Posterior vena cava (tissue), 2 donors: ENCODE measurements around the gene EXOG. TPM values are rescaled to one million over a fixed set of nuclear protein-coding genes. Genes with fewer than 3 reads are reported as not detected.

Source experiments
- DNase-seq: peaks from one replicate; pipeline ENCODE4 v3.0.0-alpha.2; 2020; ENCODE audit warnings: low spot score
- intact Hi-C, 2 donors: fragments of 100-400 bp; cut with DNase I; formaldehyde crosslinking; loops; one replicate each; pipeline versions ENCODE4 v1.14.1 to v1.14.2; 2022 to 2023
- long read RNA-seq, 2 donors: library from polyadenylated mRNA; unstranded; transcript quantifications; one replicate each; pipeline ENCODE4 v2.0.0, GENCODE V29; 2020 to 2021
- total RNA-seq, 2 donors: library from RNA; stranded (reverse); fragmentation: NEBNext Ultra II Directional; extraction: Animal tissue kit (Norgen Biotek cat#: 25700); gene quantifications; one replicate each; pipeline ENCODE4 v1.2.1, GENCODE V29; 2021
- donor health status: DM: yes; HTN: yes; CAD: no.
- donor health status: DM: yes; HTN: yes; CAD: no.

Gene EXOG, protein sequence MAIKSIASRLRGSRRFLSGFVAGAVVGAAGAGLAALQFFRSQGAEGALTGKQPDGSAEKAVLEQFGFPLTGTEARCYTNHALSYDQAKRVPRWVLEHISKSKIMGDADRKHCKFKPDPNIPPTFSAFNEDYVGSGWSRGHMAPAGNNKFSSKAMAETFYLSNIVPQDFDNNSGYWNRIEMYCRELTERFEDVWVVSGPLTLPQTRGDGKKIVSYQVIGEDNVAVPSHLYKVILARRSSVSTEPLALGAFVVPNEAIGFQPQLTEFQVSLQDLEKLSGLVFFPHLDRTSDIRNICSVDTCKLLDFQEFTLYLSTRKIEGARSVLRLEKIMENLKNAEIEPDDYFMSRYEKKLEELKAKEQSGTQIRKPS
- 10 to 100 TPM; 12.3 to 14.7 TPM for total RNA-seq
- long read RNA-seq, donor 1, partial matches to known transcripts: 0 of 4 reads
- long read RNA-seq, donor 1, other reads (novel, unspliced or antisense): 4 of 4 reads
- long read RNA-seq, donor 2, partial matches to known transcripts: 1 of 6 reads
- long read RNA-seq, donor 2, other reads (novel, unspliced or antisense): 4 of 6 reads

DNA sequence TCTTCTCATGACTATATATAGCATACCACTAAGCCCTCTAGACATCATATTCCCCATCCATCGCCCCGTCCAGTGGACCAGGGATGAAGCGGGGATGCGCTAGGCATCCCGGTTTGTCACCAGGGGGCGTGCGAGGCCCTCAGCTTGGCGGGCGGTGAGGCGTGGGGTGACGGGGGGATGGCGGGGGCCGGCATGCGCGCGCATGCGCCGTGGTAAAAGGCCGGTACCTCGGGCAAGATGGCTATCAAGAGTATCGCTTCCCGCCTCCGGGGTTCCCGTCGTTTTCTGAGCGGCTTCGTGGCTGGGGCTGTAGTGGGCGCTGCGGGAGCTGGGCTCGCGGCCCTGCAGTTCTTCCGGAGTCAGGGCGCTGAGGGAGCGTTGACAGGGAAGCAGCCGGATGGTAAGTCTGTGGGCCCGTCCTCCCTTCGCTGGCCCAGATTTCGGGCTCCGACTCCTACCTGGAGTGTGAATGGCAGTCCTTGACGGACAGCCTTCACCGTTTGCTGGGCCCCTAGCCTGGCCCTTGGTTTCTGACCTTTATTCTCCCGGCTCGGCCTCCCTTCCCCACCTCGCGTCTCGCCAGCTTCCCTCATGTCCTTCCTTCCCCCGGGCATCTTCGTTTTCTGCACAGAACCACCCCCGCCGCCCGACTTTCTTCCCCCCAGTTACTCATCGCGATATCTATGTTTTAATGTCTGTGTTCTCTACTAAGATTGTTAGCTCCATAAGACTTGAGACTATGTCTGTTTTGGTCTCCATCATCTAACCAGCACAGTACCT is at the start of gene EXOG:
EXOG (plus strand) TSS at position 210 of the 780 bp plus-strand sequence; CDS start at position 238, 28 bp downstream.
- intact Hi-C loops: no loop called here
- peak; percentile 99 for DNase-seq

DNA sequence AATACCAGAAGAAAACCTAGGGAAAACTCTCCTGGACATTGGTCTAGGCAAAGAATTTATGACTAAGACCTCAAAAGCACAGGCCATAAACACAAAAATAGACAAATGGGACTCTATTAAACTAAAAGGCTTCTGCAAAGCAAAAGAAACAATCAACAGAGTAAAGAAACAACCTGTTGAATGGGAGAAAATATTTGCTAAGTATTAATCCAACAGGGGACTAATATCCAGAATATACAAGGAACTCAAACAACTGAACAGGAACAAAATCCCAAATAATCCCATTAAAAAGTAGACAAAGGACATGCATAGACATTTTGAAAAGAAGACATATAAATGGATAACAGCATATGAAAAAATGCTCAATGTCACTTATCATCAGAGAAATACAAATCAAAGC is 49.3 kb upstream of the EXOG start:
- no peak for DNase-seq
- intact Hi-C loops: loop anchor here in 1 of 2 donors (2.0 kb wide), 1 partner anchor 16 kb away; no protein-coding TSS in a partner anchor

DNA sequence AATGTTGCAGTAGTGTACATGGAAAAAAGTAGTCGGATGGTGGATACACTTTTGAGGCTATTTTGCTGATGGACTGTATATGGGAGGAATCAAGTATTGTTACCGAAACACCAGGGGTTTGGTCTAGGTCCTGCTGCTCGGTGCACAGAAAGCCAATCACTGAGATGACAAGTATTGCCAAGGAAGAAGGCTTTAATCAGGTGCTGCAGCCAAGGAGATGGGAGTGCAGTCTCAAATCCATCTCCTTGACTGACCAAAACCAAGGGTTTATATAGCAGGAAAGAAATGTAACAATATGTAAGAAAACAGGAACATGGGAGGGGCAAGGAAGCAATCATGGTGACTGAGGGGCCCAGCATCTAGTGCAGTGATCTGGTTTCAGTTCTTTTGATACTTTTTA is 45.3 kb upstream of the EXOG start:
- intact Hi-C loops: no loop called here
- no peak for DNase-seq

DNA sequence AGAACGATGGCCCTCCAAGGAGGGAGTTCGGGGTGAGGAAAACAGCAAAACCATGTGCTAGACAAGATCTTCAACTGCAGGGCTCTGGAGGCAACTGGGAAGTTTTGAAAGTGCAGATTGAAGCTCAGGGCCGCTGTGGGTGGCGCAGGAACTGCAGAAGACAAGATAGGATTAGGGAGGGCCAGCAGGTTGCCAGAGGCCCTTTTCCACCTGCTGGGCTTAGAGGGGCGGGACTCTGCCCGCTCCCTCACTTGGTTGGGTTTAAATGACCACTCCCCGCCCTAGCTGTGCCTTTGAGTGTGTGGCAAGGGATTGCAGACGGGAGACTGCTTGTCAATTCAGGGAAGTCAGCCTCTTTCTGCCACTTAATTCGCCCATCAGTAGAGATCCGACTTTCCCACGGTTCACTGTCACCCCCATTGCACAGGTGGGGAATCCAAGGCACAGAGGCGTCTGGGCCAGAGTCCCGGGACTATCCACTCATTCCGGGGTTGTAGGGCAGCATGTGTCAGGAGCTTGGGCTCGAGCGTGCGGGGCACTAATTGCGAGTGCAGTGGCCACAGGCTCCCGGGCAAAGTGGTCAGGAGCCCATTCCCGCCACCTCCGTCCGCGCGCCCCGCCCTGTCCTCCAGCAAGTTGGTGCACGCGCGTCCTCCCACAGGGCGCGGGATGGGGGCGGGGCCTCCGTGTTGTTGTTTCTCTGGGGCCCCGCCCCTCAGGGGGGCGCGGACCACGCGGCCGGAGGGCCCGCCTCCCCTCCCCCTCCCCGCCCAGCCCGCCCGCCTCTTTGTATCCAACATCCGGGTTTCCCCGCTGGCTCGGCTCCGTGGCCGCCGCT is 42.8 kb upstream of the EXOG start, which contains the start of gene ACVR2B:
ACVR2B (plus strand) TSS at position 816 of the 838 bp plus-strand sequence. CDS start 433 bp downstream, outside the sequence.
- intact Hi-C loops: no loop called here
- peak; percentile 93 for DNase-seq

DNA sequence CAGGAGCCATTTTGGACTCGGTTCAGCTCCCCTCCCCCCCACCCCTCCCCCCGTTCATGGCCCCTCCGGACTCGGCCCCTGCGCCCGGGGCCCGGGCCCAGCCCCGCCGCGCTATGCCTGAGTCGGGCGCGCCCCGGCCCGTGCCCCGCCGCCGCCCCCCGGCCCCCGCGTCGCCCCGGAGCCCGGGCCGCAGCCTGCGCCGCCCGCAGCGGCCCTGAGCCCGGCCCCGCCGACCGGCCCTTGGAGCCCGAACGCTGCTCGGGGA is 42.3 kb upstream of the EXOG start:
- intact Hi-C loops: no loop called here
- no peak for DNase-seq

DNA sequence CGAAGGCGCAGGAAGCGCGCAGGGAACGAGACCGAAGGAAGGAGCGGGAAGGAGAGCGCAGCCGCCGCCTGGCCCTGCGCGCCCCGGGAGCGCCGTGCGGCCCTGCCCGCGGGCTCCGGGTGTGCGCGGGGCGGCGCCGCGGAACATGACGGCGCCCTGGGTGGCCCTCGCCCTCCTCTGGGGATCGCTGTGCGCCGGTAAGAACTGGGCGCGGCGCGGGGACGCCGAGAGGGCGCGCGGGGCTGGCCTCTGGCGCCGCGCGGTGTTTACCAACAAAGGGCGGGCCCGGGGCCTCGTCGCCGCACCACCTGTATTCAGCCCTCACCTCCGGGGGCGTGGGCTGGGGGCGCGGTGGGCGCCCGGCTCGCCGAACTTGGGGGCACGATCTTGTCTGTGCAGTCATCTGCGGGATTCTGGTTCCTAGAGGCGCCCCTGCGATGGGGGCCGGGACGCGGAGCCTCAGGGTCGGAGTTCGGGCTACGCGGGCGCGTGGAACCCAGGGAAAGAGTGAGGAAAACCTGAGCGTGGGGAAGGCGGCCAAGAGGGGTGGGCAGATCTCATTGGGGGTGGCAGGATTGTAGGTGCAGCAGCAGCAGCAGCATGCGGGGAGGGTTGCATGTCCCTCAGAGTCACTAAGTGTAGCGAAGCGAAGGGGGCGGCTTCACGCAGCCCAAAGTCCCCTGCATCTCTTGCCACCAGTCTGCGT is 41.8 kb upstream of the EXOG start:
- DNase-seq: no peak
- intact Hi-C loops: no loop called here

DNA sequence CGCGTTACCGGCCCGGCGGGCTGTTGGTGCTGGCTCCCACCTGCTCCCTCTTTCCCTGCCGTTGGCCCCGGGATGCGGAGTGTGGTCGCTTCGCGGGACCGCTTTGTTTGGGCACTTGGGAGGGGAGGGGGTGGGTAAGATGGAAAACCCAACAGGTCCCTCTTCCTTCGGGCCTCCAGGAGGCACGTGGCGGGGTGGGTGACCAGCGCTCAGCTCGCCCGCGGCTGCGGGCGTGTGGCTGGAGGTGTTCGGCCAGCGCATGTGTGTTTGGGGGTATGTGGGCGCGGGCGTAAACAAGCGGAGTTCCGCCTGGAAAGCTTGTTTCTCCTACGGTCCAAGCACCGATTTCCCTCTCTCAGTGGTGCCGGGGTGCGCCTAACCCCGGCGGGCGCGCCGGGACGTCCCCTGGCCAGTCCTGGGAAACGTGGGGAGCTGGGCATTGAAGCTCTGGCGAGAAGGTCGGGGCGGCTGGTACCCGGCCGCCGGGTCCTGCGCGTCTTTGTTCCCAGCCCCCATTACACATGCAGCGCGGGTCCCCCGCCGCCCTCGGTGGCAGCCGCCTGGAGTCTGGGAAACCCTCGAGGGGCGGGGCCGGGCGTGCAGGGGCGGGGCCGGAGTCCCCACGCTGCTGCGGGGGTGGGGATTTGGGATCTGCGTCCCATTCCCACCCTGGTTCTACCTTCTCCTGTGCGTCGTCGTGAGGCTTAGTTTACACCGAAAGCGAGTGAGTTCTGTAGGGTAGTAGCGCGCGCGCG is 41.1 kb upstream of the EXOG start:
- intact Hi-C loops: loop anchor here in 1 of 2 donors (5.0 kb wide), 1 partner anchor 1648 kb away; no protein-coding TSS in a partner anchor

DNA sequence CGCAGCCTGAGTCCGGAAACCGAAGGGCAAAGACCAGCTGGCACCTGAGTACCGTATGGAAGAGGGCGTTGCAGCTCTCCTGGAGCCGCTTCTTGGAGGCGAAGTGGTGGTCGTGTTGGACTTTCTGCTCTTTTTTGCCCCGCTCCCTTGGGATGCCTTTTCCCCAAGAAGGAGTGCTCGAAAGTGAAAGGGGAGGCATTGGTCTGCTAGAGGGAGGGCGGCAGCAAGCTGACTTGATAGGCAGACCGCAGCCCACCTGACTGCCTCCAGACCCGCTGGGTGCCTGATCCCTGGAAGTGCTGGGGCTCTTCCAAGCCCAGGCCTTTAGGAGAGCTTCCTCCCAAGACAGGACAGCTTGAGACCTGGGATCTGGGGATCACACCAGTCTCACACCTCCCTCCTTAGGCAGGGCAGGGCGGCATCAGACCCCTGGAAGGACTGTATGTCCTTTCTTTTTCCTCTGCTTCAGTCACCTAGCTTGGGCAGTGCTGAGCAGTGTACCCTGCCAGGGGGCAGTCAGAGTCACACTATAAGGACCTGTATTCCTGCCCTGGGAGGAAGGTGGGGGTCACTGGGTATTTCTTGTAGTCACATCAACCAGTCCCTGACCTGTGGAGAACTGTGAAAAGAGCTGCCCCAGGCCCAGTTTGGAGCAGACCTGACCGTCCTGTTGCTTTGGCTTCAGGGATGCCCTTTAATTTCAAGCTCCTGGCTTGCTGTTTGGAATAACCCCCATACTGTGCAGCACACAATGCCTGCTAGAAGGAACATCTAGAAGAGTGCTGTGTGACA is 40.3 kb upstream of the EXOG start:
- intact Hi-C loops: loop anchor here in 1 of 2 donors (5.0 kb wide), 1 partner anchor 1649 kb away; no protein-coding TSS in a partner anchor
- DNase-seq: no peak

More for the DNA sequence above, 41.1 kb upstream of the EXOG start:
- no peak for DNase-seq

DNA sequence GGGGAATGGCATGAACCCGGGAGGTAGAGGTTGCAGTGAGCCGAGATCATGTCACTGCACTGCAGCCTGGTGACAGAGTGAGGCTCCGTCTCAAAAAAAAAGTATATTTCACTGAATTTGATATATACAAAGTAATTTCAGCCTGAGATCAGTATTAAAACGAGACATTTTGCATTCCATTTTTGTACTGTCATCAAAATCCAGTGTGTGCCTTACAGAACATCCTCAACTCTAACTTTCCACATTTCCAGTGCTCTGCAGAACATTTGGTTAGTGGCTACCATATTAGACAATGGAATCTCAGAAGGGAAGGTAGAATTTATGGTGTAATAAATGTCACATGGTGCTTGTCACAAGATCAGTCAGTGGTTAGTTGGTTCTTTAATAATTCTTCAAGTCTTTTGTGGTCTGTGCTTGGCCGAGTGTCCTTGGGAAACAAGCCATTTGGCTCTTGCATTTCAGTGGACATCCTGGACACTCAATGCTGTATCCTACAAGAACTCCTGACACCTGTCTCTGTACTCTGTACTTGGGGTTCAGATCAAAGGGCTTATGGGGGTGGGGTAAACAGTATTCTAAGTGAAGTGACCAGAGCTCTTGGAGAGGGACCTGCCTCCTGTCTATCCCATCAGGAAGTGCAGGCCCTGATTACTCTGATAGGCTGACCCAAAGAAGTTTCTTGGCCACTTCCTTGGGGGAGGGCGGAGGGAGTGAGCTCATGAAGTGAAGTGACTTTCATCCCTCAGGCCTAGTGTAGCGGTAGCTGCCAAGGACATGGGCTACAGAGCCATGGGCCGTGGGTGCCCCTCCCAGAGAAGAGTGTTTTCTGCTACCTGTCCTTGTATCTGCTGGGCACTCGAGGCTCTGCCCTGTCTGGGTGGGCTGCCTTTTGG is 38.8 kb upstream of the EXOG start:
- no peak for DNase-seq
- intact Hi-C loops: loop anchor here in 1 of 2 donors (5.0 kb wide), 1 partner anchor 1650 kb away; no protein-coding TSS in a partner anchor

DNA sequence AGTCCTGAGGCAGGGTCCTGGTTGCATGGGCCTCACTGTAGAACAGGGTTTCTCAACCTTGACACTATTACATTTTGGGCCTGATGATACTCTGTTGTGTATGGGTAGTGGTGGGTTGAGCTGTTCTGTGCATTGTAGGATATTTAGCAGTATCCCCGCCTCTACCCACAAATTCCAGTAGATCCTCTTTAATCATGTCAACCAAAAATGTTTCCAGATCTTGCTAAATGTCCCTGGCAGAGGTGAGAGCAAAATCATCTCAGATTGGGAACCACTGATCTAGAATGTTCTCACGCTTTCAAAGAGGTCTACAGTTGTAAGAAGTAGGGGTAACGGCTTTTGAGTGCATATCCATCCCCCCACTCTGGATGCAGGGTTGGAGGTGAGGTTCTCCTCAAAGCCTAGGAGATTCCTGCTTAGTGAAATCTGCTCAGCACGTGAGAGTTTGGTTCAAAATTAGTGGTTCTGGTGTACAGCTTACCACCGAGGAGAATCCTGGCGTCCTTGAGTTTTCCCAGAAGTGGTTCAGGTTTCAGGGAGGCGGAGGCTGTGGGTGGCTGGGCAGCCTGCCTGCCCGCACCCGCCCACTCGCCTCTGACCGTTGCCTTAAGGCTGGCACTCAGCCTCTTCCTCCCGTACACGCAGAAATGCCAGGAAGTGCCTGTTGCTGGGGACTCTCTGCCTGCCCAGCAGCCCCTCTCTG is 37.2 kb upstream of the EXOG start:
- intact Hi-C loops: loop anchor here in 1 of 2 donors (5.0 kb wide), 1 partner anchor 1652 kb away; no protein-coding TSS in a partner anchor
- no peak for DNase-seq

DNA sequence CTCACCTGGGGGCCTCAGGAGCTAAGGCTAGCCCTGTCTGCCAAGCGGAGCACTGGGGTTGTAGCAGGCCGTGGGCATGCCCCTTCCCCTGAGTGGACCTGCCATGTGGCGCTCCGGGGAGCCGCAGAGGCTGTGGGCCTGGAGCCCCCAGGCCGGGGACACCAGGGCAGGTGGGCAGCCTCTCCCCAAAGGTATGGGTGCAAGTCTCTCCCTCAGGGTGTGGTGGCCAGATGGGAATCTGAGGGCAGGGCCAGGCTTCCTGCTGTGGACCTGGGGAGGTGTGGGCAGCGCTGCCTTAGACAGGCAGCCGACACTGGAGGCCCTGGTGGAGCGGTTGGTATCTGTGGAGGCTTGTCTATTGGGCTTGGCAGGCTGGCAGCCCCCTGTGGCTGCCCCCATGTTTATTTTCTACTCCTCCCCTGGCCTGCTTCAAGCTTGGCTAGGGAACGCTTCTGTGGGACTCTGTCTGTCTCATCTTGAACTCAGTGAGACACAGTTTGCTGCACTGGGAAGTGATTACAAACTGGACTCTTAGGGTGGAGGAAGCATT is 36.6 kb upstream of the EXOG start:
- no peak for DNase-seq
- intact Hi-C loops: loop anchor here in 1 of 2 donors (5.0 kb wide), 1 partner anchor 1652 kb away; no protein-coding TSS in a partner anchor

DNA sequence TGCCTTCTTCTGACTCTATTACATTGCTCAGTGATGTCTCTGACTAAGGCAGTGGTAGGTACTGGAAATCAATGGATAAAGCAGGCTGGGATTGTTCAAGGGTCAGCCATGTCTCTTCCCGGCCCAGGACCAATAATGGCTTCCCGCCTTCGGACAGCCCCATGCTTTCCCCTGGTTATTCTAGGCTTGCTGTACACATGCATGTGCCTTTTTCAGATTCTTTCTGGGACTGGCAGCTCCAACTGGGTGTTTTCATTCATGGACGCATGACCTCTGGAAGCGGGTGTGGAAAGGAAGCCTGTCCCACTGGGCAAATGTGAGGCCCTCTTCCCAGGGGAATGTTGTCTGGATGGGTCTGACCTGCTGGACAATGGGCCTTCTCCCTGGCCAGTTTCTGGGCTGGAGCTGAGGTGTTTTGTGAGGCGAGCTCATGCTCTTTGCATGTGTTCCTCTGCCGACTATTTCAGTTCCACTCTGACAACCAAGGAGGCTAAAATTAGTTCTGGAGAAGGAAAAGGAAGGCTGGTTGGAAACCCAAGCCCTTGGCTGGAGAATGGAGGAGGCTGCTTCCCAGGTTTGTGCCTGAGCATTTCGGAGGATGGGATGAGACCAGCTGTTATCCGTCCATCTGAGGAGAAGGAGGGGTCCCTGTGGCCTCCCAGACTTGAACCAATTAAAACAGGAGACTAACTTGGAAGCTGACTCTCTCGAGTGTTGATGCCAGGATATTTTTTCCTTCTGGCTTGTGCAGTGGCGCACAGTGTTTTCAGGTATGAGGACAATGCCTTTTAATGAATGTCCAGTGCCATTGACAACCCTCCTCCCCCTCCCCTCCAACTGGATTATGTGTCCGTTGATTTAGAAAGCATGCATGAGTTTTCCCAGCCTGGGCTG is 35.5 kb upstream of the EXOG start:
- intact Hi-C loops: no loop called here
- DNase-seq: no peak

DNA sequence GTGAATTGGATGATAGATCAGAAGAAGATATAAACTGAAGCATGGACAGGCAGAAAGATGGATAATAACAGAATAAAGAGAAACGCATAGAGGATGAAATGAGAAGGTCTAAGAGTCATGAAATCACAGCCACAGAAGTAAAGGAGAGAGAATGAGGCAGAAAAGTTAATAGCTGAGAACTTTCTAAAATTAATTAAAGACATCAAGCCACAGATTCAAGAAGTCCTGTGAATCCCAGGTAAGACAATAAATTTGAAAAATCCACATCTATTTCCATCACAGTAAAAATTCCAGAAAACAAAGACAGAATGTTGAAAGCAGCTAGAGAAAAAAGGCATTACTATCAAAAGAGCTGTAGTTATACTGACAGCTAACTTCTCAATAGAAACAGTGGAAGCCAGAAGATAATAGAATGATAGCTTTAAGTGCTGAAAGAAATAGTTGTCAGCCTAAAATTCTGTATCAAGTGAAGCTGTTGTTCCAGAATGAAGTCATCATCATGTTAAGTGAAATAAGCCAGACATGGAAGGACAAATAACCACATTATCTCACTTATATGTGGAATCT is 30.5 kb upstream of the EXOG start:
- DNase-seq: no peak
- intact Hi-C loops: no loop called here

DNA sequence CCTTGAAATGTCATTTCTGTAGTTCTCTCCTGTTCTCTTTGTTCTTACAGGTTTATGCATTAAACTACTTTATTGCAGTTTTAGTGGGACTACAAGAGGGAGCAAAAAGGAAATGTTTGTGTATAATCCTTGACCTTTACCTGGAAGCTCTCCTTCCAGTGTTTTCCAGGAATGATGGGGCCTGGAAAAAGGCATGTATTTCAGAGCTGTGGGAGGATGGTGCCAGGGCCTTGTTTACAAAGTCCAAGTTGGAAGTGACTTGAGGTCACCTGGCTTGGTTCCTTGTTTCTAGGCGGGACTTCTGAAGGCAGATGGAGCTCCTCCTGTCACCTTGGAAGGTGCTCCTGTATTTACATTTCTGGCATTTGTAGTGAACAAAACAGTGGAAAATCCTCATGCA is 27.4 kb upstream of the EXOG start:
- DNase-seq: no peak
- intact Hi-C loops: no loop called here
